Measurements from ENCODE around the gene ACTN3. TPM values are rescaled to one million over a fixed set of nuclear protein-coding genes. Genes with fewer than 3 reads are reported as not detected.
A peak's percentile ranks its signal among the peaks of the same experiment; 100 is the strongest.
"Not testable (repeated sequence)": the region's sequence is repeated elsewhere in the genome, so short reads cannot be mapped to it uniquely, and the experiment has no call there.

The ACTN3 gene
- polyA plus RNA-seq, 4 donors, result 0.40 to 0.67 (median 0.50) TPM

GRCh38 chr11:66592457-66593302, 46.0 kb downstream of the ACTN3 start, which contains the start of the genes CCDC87 and CCS:
Gene CCDC87 (minus strand): TSS chr11:66593063. CDS start chr11:66593015, 48 bp downstream.
Gene CCS (plus strand): TSS chr11:66593185. CDS start chr11:66593262, 77 bp downstream.
- DNase-seq (ENCODE audit: low read depth in 4 of 4, low spot score in 3 of 4), result peak; percentile 86 to 92 (median 90)

- DNase-seq (ENCODE audit: low read depth in 4 of 4, low spot score in 3 of 4), result no peak
Observed at GRCh38 chr11:66593303-66593635, 46.6 kb downstream of the ACTN3 start.

DNA sequence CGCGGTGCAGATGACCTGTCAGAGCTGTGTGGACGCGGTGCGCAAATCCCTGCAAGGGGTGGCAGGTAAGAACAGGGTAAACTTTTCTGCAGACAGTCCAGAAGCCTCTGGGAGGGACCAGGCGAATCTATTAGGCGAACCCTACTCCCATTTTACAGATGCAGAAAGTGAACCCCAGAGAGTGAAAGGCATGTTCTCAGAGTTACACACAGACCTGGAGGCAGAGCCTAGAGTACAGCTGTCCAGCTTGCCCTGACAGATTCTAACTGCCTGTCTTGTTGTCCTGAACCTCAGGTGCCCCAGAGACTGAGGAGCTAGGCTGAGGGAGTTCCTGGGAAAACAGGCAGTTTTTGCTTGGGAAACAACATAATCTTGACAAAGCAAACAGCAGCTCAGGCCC, 46.9 kb downstream of the ACTN3 start:
- DNase-seq (ENCODE audit: low read depth in 4 of 4, low spot score in 3 of 4), result no peak

DNA sequence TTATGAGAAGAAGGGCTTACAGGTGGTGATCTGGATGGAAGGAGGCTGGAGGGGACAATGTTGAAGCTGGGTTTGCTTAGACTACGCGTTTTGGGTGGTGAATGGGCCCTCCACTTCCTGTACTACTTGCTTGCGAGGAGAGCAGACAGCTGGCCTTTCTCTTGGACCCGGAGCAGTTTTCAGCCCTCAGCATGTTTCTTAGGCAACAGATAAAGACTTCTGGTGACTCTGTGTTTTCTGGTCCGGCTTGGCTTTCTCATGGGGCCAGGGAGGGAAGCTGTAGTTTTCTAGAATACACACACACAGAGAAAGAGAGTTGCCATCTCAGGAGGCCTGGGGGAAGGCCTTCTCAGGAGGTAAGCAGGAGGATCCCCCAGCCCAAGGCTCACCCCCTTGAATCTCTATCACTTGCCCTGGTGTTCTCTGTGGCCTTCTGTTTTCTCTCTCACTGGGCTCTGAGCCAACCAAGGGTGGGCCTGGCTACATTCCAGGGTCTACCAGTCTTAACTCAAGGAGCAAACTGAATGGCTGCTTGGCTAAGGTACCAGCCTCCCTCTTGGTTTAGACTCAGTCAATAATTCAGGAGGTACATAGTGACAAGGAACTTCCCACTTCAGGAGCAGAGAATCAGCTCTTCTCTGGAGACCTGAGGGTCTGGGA, 48.7 kb downstream of the ACTN3 start:
- peak in 2 of 4 donors; percentile 39 to 49 for DNase-seq (ENCODE audit: low read depth in 4 of 4, low spot score in 3 of 4)

GRCh38 chr11:66598993-66599392, 52.3 kb downstream of the ACTN3 start:
- DNase-seq (ENCODE audit: low read depth in 4 of 4, low spot score in 3 of 4), result no peak

- DNase-seq (ENCODE audit: low read depth in 4 of 4, low spot score in 3 of 4), result no peak
Observed at GRCh38 chr11:66600219-66600618, 53.5 kb downstream of the ACTN3 start.

- DNase-seq (ENCODE audit: low read depth in 4 of 4, low spot score in 3 of 4), result no peak
Observed at GRCh38 chr11:66600631-66601233, 54.0 kb downstream of the ACTN3 start.

- DNase-seq (ENCODE audit: low read depth in 4 of 4, low spot score in 3 of 4), result no peak
Observed at GRCh38 chr11:66603072-66603471, 56.4 kb downstream of the ACTN3 start.

DNA sequence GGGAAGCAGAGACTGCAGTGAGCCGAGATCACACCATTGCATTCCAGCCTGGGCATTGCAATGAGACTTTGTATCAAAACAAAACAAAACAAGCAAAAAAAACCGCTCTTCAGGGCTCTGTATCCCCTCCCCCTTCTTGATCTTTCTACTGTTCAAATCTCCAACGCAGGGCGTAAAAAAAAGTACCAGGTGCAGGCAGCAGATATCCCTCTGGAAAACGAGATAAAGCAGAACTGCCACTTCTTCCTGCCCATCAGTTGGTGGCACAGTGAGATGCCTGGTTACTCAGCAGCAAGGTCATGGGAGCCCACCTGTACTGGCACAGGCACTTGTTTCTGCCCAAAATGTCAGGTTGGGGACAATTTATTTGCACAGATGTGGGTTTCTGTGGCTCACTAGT, 57.5 kb downstream of the ACTN3 start:
- no peak for DNase-seq (ENCODE audit: low read depth in 4 of 4, low spot score in 3 of 4)

GRCh38 chr11:66606608-66607007, 59.9 kb downstream of the ACTN3 start:
- DNase-seq (ENCODE audit: low read depth in 4 of 4, low spot score in 3 of 4), result not testable (repeated sequence)

DNA sequence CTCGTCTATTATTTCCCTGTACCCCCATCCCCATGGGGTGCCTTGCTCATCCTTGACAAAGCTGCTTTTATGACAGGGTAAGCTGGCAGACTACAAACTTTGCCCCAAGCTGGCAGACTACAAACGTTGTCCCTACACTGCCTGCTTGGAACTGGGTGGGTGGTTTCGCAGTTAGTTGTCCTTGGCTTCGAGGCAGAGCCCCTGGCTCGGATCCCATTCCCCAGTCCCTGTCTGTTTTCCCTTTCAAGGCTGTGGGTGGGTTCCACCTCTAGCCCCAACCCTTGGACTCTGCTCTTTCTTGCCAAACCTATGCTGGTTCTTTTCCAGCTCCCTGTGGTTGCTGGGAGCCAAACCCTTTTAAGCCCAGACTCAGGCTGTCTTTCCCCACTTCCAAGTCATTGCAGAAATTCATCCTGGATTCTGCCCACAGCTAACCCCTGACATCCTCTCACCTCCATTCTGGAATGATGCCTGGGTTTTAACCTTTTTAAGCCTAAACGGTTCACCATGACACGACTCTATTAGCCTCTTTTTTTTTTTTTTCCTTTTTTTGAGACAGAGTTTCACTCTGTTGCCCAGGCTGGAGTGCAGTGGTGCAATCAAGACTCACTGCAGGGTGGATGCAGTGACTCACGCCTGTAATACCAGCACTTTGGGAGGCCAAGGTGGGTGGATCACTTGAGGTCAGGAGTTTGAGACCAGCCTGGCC, 60.6 kb downstream of the ACTN3 start:
- DNase-seq (ENCODE audit: low read depth in 4 of 4, low spot score in 3 of 4), result no peak

DNA sequence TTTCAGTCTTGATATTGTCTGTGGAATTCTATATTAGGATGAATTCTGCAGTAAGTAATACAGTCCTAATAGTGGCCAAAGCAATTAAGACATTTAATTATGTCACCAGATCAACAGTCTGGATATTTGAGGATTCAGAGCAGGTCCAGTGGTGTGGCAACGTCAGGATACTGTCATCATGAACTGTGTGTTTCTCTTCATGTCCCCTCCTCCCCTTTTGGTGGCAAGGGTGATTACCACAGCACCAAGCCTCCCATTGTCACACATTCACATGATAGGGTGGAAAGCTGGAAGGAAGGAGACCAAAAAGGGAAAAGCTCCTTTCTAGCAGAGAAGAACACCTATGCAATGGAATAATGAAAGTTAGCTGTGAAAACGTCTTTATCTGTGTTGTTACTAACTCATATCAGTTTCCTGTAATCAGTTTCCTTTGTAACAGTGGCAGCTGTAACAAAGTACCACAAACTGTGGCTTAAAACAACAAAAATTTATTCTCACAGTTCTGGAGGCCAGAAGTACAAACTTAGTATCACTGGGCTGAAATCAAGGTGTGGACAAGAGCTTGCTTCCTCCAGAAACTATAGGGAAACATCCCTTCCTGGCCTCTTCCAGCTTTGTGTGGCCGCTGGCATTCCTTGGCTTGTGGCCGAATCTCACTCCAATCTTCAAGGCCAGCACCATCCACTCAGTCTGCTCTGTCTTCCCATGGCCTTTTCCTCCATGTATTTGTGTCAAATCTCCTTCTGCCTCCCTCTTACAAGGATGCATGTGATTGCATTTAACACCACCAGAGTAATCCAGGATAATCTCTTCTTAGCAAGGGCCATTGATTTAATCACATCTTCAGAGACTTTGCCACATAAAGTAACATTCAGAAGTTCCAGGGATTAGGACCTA, 63.3 kb downstream of the ACTN3 start:
- DNase-seq (ENCODE audit: low read depth in 4 of 4, low spot score in 3 of 4), result no peak

DNA sequence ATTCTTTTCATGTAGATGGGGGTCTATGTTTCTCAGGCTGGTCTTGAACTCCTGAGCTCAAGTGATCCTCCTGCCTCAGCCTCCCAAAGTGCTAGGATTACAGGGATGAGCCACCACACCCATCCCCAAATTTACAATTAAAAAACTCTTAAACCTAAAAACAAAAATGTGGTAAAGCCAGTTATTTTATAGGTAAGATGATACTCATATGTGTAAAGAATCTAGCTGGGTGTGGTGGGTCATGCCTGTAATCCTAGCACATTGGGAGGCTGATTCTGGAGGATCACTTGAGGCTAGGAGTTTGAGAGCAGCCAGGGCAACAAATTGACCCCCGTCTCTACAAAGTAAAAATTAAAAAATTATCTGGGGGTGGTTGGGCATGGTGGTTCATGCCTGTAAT, 65.8 kb downstream of the ACTN3 start:
- no peak for DNase-seq (ENCODE audit: low read depth in 4 of 4, low spot score in 3 of 4)

Other genes starting within 250 kb of the ACTN3 start
- gene CD248, start 229.9 kb upstream of the ACTN3 start, polyA plus RNA-seq (ENCODE audit: insufficient read length in 4 of 4), result 10 to 100 TPM; 69.0 to 80.6 (median 73.7) TPM
- 1 to 10 TPM; 2.5 to 3.1 (median 2.9) TPM for gene RIN1, start 210.5 kb upstream of the ACTN3 start, polyA plus RNA-seq (ENCODE audit: insufficient read length in 4 of 4)
- 10 to 100 TPM; 30.3 to 34.9 (median 31.4) TPM for gene BRMS1, start 201.8 kb upstream of the ACTN3 start, polyA plus RNA-seq (ENCODE audit: insufficient read length in 4 of 4)
- gene B4GAT1, start 199.3 kb upstream of the ACTN3 start, polyA plus RNA-seq (ENCODE audit: insufficient read length in 4 of 4), result 10 to 100 TPM; 53.4 to 62.9 (median 56.8) TPM
- gene SLC29A2, start 175.1 kb upstream of the ACTN3 start, polyA plus RNA-seq (ENCODE audit: insufficient read length in 4 of 4), result 10 to 100 TPM; 18.5 to 23.1 (median 20.8) TPM
- under 1 TPM; 0.12 to 0.30 (median 0.26) TPM for gene NPAS4, start 125.9 kb upstream of the ACTN3 start, polyA plus RNA-seq (ENCODE audit: insufficient read length in 4 of 4)
- 10 to 100 TPM; 72.4 to 80.1 (median 78.3) TPM for gene MRPL11, start 108.1 kb upstream of the ACTN3 start, polyA plus RNA-seq (ENCODE audit: insufficient read length in 4 of 4)
- 1 to 10 TPM; 4.5 to 7.0 (median 5.2) TPM for gene PELI3, start 80.0 kb upstream of the ACTN3 start, polyA plus RNA-seq (ENCODE audit: insufficient read length in 4 of 4)
- gene DPP3, start 66.5 kb upstream of the ACTN3 start, polyA plus RNA-seq (ENCODE audit: insufficient read length in 4 of 4), result 10 to 100 TPM; 19.7 to 26.0 (median 22.5) TPM
- 10 to 100 TPM; 68.9 to 76.6 (median 76.0) TPM for gene BBS1, start 36.3 kb upstream of the ACTN3 start, polyA plus RNA-seq (ENCODE audit: insufficient read length in 4 of 4)
- gene ZDHHC24, start 855 bp upstream of the ACTN3 start, polyA plus RNA-seq (ENCODE audit: insufficient read length in 4 of 4), result 10 to 100 TPM in 1 of 4 donors, 1 to 10 TPM in 3; 7.8 to 11.9 (median 8.5) TPM
- gene CTSF, start 21.7 kb downstream of the ACTN3 start, polyA plus RNA-seq (ENCODE audit: insufficient read length in 4 of 4), result 100 to 1,000 TPM in 3 of 4 donors, 10 to 100 TPM in 1; 94.2 to 115 (median 103) TPM
- under 1 TPM; 0.30 to 0.37 (median 0.33) TPM for gene CCDC87, start 46.2 kb downstream of the ACTN3 start, polyA plus RNA-seq (ENCODE audit: insufficient read length in 4 of 4)
- 10 to 100 TPM; 40.6 to 61.2 (median 50.2) TPM for gene CCS, start 46.3 kb downstream of the ACTN3 start, polyA plus RNA-seq (ENCODE audit: insufficient read length in 4 of 4)
- 10 to 100 TPM; 59.4 to 70.6 (median 63.8) TPM for gene RBM14, start 69.7 kb downstream of the ACTN3 start, polyA plus RNA-seq (ENCODE audit: insufficient read length in 4 of 4)
- gene RBM4, start 91.8 kb downstream of the ACTN3 start, polyA plus RNA-seq (ENCODE audit: insufficient read length in 4 of 4), result 100 to 1,000 TPM; 242 to 263 (median 252) TPM
- gene RBM4B, start 131.0 kb downstream of the ACTN3 start, polyA plus RNA-seq (ENCODE audit: insufficient read length in 4 of 4), result 10 to 100 TPM; 58.1 to 68.9 (median 67.5) TPM
- 10 to 100 TPM; 48.0 to 59.4 (median 52.8) TPM for gene SPTBN2, start 182.3 kb downstream of the ACTN3 start, polyA plus RNA-seq (ENCODE audit: insufficient read length in 4 of 4)

Measured in right renal pelvis (tissue), 4 donors.